ENCODE measurements around the gene SAV1. TPM values are rescaled to one million over a fixed set of nuclear protein-coding genes. Genes with fewer than 3 reads are reported as not detected.

The SAV1 gene
- total and polyA plus RNA-seq, 2 of the 4 experiments (the other 2 are of a cell fraction): 17.0 to 18.8 TPM

DNA sequence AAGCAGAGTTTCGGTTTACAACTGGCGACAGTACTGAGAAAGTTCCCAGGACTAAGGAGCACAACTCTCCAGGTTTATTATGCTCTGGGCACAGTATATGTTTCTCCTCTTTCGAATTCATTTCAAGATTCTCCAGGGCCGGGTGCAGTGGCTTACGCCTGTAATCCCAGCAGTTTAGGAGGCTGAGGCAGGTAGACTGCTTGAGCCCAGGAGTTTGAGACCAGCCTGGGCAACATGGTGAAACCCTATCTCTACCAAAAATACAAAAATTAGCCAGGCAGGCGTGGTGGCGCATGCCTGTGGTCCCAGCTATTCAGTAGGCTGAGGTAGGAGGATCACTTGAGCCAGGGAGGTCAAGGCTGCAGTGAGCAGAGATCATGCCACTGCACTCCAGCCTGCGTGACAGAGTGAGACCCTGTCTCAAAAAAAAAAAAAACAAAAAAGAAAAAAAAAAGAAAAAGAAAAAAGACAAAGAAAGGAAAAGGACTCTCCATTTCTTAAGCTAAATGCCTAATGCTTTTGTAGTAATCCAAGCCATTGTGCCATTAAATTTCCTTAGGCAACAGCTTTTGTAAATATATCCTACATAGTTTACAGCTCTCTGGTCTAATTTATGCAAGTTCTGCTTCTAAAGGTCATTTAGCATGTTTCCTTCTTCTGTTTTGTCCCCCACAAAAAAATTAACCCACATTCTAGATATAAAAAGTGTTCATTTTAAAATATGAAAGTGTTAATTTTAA, 73.4 kb downstream of the SAV1 start:
- ChIA-PET POLR2A (ENCODE audit: unreplicated experiment) (no interaction called here), CTCF (no interaction called here)
- Histone ChIP-seq H3K36me3 (ENCODE audit: control insufficient read depth, insufficient read depth, low read length) (no peaks in the 10 kb centered on the region), H3K9me3 (ENCODE audit: control insufficient read depth, insufficient read depth, low read length) (no peaks in the 10 kb centered on the region), H3K4me3 (ENCODE audit: insufficient read depth, low read depth, low read length) (no peak overlapping the region), H3K4me1 (ENCODE audit: control insufficient read depth, insufficient read depth, low read length) (peaks cover 3% of the 10 kb centered on the region; the same call in 1 of the 2 replicates), H4K91ac (ENCODE audit: insufficient read depth, low read depth, low read length) (no peak overlapping the region), H4K20me1 (ENCODE audit: insufficient read depth, low read length) (no peaks in the 10 kb centered on the region), H3K9ac (ENCODE audit: low read depth, low read length) (no peak overlapping the region), H3K18ac (ENCODE audit: low read depth, low read length) (no peak overlapping the region), H4K8ac (ENCODE audit: low read depth in 2 of 2, low read length in 2 of 2) (no peak overlapping the region), H2AK5ac (ENCODE audit: low read depth, low read length) (no peak overlapping the region), H2AK9ac (replicated peaks; ENCODE audit: low read depth, low read length, poor library complexity) (no peak overlapping the region), H2BK15ac (ENCODE audit: low read depth, low read length) (no peak overlapping the region; the same call in 2 of the 3 replicates), H3K23ac (ENCODE audit: low read depth, low read length) (no peak overlapping the region), H2AFZ (replicated peaks; ENCODE audit: low read length, poor library complexity) (no peak overlapping the region), H4K5ac (ENCODE audit: low read depth, low read length) (no peak overlapping the region; the same call in 1 of the 2 replicates), H3K27ac (ENCODE audit: insufficient read depth, low read length) (no peak overlapping the region), H3K14ac (replicated peaks; ENCODE audit: low read depth, low read length) (no peak overlapping the region), H3K56ac (ENCODE audit: extremely low read depth, insufficient read depth, low read length) (no peak overlapping the region), H3K27me3 (ENCODE audit: control insufficient read depth, insufficient read depth, low read length) (no peaks in the 10 kb centered on the region), H3K4ac (ENCODE audit: low read depth, low read length) (no peak overlapping the region), H3K9me1 (ENCODE audit: insufficient read depth, low read length) (no peaks in the 10 kb centered on the region), H2BK20ac (ENCODE audit: low read depth, low read length) (no peak overlapping the region), H2BK120ac (ENCODE audit: low read depth, low read length) (no peak overlapping the region), H3K79me1 (ENCODE audit: low read depth in 1 of 2, low read length in 2 of 2) (no peaks in the 10 kb centered on the region), H3K4me2 (ENCODE audit: low read depth, low read length) (no peak overlapping the region; the same call in 1 of the 2 replicates), H2BK5ac (ENCODE audit: low read depth, low read length, poor library complexity, severe bottlenecking) (no peak overlapping the region)
- ATAC-seq (ENCODE audit: low read depth): no peak
- no peak for DNase-seq
- BruUV-seq (replicated peaks): no TSS peak
- intact Hi-C loops (cut with micrococcal nuclease): no loop called here
- in situ Hi-C loops (cut with MboI; ENCODE audit: low sequenced_read_pairs): loop anchor here (25.0 kb wide), 1 partner anchor 618 kb away; no protein-coding TSS in a partner anchor
- TF ChIP-seq BHLHE40 (IDR thresholded peaks at IDR 0.05; ENCODE audit: low read depth, low read length): no peak
- TF ChIP-seq RFX5 (IDR thresholded peaks at IDR 0.05; ENCODE audit: low read depth, low read length): no peak
- no peak for TF ChIP-seq MAZ (IDR thresholded peaks at IDR 0.05; ENCODE audit: borderline replicate concordance, low read depth, low read length)
- no peak for TF ChIP-seq NFE2L2 (IDR thresholded peaks at IDR 0.05; ENCODE audit: low read depth, low read length)
- TF ChIP-seq RAD21 (IDR thresholded peaks at IDR 0.05; ENCODE audit: low read length): no peak
- TF ChIP-seq MAFK (IDR thresholded peaks at IDR 0.05; ENCODE audit: low read depth, low read length): no peak
- no peak for TF ChIP-seq SMC3 (IDR thresholded peaks at IDR 0.05; ENCODE audit: low read depth, low read length)
- no peak for TF ChIP-seq RCOR1 (IDR thresholded peaks at IDR 0.05; ENCODE audit: insufficient replicate concordance, low read length)
- TF ChIP-seq CHD1 (IDR thresholded peaks at IDR 0.05; ENCODE audit: low read depth, low read length): no peak
- no peak for TF ChIP-seq CEBPB (IDR thresholded peaks at IDR 0.05; ENCODE audit: low read depth, low read length)
- TF ChIP-seq, protein P1, sequence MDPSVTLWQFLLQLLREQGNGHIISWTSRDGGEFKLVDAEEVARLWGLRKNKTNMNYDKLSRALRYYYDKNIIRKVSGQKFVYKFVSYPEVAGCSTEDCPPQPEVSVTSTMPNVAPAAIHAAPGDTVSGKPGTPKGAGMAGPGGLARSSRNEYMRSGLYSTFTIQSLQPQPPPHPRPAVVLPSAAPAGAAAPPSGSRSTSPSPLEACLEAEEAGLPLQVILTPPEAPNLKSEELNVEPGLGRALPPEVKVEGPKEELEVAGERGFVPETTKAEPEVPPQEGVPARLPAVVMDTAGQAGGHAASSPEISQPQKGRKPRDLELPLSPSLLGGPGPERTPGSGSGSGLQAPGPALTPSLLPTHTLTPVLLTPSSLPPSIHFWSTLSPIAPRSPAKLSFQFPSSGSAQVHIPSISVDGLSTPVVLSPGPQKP (IDR thresholded peaks at IDR 0.05; ENCODE audit: borderline replicate concordance, low read depth, low read length): no peak
- TF ChIP-seq MXI1 (IDR thresholded peaks at IDR 0.05; ENCODE audit: borderline replicate concordance, low read depth, low read length): no peak
- no peak for TF ChIP-seq FOS (IDR thresholded peaks at IDR 0.05; ENCODE audit: low read depth, low read length)
- TF ChIP-seq, protein P2, sequence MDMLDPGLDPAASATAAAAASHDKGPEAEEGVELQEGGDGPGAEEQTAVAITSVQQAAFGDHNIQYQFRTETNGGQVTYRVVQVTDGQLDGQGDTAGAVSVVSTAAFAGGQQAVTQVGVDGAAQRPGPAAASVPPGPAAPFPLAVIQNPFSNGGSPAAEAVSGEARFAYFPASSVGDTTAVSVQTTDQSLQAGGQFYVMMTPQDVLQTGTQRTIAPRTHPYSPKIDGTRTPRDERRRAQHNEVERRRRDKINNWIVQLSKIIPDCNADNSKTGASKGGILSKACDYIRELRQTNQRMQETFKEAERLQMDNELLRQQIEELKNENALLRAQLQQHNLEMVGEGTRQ (IDR thresholded peaks at IDR 0.05; ENCODE audit: low read depth, low read length): no peak
- TF ChIP-seq, protein P3, sequence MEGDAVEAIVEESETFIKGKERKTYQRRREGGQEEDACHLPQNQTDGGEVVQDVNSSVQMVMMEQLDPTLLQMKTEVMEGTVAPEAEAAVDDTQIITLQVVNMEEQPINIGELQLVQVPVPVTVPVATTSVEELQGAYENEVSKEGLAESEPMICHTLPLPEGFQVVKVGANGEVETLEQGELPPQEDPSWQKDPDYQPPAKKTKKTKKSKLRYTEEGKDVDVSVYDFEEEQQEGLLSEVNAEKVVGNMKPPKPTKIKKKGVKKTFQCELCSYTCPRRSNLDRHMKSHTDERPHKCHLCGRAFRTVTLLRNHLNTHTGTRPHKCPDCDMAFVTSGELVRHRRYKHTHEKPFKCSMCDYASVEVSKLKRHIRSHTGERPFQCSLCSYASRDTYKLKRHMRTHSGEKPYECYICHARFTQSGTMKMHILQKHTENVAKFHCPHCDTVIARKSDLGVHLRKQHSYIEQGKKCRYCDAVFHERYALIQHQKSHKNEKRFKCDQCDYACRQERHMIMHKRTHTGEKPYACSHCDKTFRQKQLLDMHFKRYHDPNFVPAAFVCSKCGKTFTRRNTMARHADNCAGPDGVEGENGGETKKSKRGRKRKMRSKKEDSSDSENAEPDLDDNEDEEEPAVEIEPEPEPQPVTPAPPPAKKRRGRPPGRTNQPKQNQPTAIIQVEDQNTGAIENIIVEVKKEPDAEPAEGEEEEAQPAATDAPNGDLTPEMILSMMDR (conservative IDR thresholded peaks at IDR 0.05; ENCODE audit: low read depth, low read length): no peak
- TF ChIP-seq POLR2A (IDR thresholded peaks at IDR 0.05; ENCODE audit: low read depth, low read length): no peak
- dilution Hi-C loops (cut with HindIII; ENCODE audit: low sequenced_read_pairs, unreplicated experiment): no loop called here
- WGBS, 2 experiments (ENCODE audit: extremely low coverage in 2 of 2, insufficient read length in 1 of 2): no CpG with 5 or more reads among the region's 8 CpGs
